GM23248 (cell line): ENCODE data around the gene PCDHA1.

Experiments
- EZH2 ChIP-seq: fragments of 200-600 bp; sonication (generic); IDR thresholded peaks from 2 replicates; pipeline ENCODE4 v1.6.1; 2018; ENCODE audit warnings: antibody characterized with exemption, mild to moderate bottlenecking; ENCODE audit not compliant: insufficient read depth, poor library complexity, severe bottlenecking
- EZH2phosphoT487 ChIP-seq: fragments of 200-600 bp; sonication (generic); IDR thresholded peaks from 2 replicates; pipeline ENCODE4 v1.6.1; 2018; ENCODE audit warnings: antibody characterized with exemption, moderate library complexity, mild to moderate bottlenecking, low read depth; ENCODE audit not compliant: insufficient read depth

GRCh38 chr5:140785905-140786686 is at the start of gene PCDHA1:
- TF ChIP-seq EZH2 = no peak
- no peak for TF ChIP-seq EZH2phosphoT487
